ENCODE measurements around the gene UFC1.

The UFC1 gene

DNA sequence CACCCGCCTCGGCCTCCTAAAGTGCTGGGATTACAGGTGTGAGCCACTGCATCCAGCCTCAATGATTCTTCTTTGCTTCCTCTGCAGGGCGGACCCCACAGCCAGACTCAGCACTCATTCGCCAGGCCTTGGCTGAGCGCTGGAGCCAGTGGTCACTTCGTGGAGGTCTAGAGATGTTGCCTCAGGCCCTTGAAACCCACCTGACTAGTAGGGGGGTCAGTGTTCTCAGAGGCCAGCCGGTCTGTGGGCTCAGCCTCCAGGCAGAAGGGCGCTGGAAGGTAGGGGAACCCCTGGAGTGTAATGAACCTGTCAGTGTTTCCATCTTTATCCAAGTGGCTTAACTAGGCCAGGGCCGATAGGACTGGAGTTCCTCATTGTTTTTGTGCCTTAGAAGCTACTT, 15.1 kb downstream of the UFC1 start:
- no peak overlapping the region for H3K4me3 ChIP-seq
- TF ChIP-seq Cebpa-rat (IDR thresholded peaks at IDR 0.05): no peak
- H3K9ac ChIP-seq: peak overlapping the region in 1 of 11 experiments; percentile 17; a peak in 1 of 22 replicates
- no peaks in the 10 kb centered on the region for H3K27me3 ChIP-seq
- no peak overlapping the region for H3K27ac ChIP-seq
- H3K36me3 ChIP-seq: peaks cover 47 to 72% (median 62%) of the 10 kb centered on the region in 11 experiments
- H3K4me2 ChIP-seq: no peak overlapping the region
- H4K20me1 ChIP-seq: peaks cover 0 to 7% (median 0%) of the 10 kb centered on the region in 11 experiments; a peak in 2 of 22 replicates
- H3K9me3 ChIP-seq (replicated peaks in 1 of 11): no peaks in the 10 kb centered on the region
- peaks cover 23 to 43% (median 28%) of the 10 kb centered on the region in 10 experiments for H3K4me1 ChIP-seq

DNA sequence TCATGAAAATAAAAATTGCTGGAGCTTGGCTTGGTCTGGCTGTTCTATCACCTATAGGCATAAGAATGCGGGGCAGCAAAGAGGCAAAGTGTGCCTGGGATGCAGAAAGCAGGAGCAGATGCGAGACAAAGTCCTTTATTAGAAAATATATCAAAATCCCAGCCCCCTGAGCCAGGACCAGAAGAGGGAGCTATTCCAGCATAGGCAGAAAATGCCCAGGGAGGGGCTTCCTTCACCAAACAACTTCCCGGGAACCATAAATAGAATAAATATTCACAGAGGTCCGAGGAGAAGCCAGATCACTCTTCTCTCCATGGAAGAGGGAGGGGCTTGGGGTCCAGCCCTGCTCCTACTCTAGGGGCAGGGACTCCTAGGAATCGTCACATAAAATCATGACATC, 17.4 kb downstream of the UFC1 start:
- Histone ChIP-seq H3K4me2 (no peak overlapping the region), H3K4me1 (peaks cover 19 to 40% (median 26%) of the 10 kb centered on the region in 10 experiments), H3K9ac (peak overlapping the region in 3 of 11 experiments; percentile 24 to 37 (median 27); a peak in 2 of 22 replicates), H4K20me1 (peaks cover 0 to 7% (median 0%) of the 10 kb centered on the region in 11 experiments; a peak in 4 of 22 replicates), H3K4me3 (no peak overlapping the region), H3K27me3 (no peaks in the 10 kb centered on the region), H3K36me3 (peaks cover 59 to 83% (median 72%) of the 10 kb centered on the region in 11 experiments), H3K27ac (no peak overlapping the region; a peak in 1 of 22 replicates), H3K9me3 (replicated peaks in 1 of 11) (no peaks in the 10 kb centered on the region)
- TF ChIP-seq Cebpa-rat (IDR thresholded peaks at IDR 0.05): no peak

DNA sequence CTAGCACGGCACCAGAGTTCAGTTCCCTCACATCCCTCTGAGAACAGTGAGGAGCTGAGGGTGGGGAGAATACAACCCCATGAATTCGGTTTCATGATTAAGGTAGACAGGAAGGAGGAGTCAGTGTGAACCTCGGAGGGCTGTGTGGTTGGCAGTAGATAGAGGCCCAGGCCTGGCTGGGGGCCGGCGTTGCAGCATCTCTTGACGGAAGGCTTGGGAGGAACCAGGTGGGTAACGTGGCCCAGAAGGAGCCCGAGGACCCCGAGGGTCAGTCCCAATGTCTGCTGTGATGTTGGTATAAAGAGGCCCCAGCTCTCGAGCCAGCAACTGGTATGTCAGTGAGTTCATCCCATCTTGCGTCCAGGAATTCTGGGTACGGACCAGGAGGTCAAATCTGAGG, 17.9 kb downstream of the UFC1 start:
- Histone ChIP-seq H3K27ac (no peak overlapping the region; a peak in 1 of 22 replicates), H3K36me3 (peaks cover 59 to 83% (median 72%) of the 10 kb centered on the region in 11 experiments), H3K27me3 (no peaks in the 10 kb centered on the region), H3K4me2 (no peak overlapping the region), H3K9me3 (replicated peaks in 1 of 11) (no peaks in the 10 kb centered on the region), H3K4me3 (no peak overlapping the region), H4K20me1 (peaks cover 0 to 7% (median 0%) of the 10 kb centered on the region in 11 experiments; a peak in 4 of 22 replicates), H3K9ac (peak overlapping the region in 3 of 11 experiments; percentile 6 to 27 (median 24); a peak in 1 of 22 replicates), H3K4me1 (peaks cover 24 to 44% (median 31%) of the 10 kb centered on the region in 10 experiments)
- TF ChIP-seq Cebpa-rat (IDR thresholded peaks at IDR 0.05): no peak

DNA sequence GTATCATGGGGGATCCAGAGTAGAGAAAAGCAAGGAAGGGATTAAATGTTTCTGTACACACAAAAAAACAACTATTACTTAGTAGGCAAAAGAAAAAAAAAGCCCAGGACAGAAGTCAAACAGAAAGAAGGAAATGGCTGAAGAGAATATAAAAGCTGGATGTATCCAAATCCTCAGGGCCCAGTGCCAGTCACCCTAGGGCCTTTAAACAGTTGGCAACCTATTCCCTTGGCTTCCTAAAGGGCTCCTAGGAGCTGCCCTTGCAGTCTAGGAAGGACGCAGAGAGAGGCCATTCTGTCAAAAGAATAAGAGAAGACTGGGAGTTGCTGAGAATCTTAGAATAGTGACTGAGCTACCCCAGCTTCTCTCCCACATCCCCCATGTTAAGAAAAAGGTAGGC, 18.6 kb downstream of the UFC1 start:
- Histone ChIP-seq H3K4me1 (peaks cover 19 to 38% (median 25%) of the 10 kb centered on the region in 10 experiments), H3K9ac (peak overlapping the region in 3 of 11 experiments; percentile 6 to 39 (median 29); a peak in 3 of 22 replicates), H4K20me1 (peaks cover 0 to 7% (median 0%) of the 10 kb centered on the region in 11 experiments; a peak in 4 of 22 replicates), H3K4me3 (no peak overlapping the region), H3K27me3 (no peaks in the 10 kb centered on the region), H3K27ac (no peak overlapping the region), H3K9me3 (replicated peaks in 1 of 11) (no peaks in the 10 kb centered on the region), H3K36me3 (peaks cover 59 to 83% (median 72%) of the 10 kb centered on the region in 11 experiments), H3K4me2 (no peak overlapping the region)
- no peak for TF ChIP-seq Cebpa-rat (IDR thresholded peaks at IDR 0.05)

DNA sequence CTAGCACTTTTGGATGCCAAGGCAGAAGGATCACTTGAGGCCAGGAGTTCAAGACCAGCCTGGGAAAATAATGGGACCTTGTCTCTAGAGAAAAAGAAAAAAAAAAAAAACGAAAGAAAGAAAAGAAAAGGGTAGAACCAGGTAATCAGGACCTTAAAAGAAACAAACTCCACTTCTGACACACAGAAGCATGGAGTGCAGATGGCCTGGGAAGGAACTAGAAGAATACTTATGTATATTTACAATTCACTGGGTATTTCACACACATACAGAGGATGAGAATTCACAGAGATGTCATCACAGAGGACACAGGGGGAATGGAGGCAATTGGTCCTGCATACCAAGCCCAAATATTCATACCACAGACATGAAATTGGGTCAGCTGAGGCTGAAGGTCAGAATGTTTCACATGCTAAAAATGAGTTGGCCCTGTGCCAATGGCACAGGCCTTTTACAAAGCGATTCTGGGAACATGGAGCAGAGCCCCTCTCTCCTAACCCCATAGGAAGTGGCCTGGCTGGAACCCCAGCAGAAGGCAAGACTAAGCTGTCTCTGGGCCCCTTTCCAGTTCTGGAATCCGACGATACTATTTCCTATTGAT, 19.1 kb downstream of the UFC1 start:
- H3K36me3 ChIP-seq: peaks cover 59 to 81% (median 72%) of the 10 kb centered on the region in 11 experiments
- no peaks in the 10 kb centered on the region for H3K27me3 ChIP-seq
- H3K9me3 ChIP-seq (replicated peaks in 1 of 11): no peaks in the 10 kb centered on the region
- H3K27ac ChIP-seq: no peak overlapping the region
- H3K4me2 ChIP-seq: no peak overlapping the region
- peaks cover 0 to 7% (median 0%) of the 10 kb centered on the region in 11 experiments; a peak in 4 of 22 replicates for H4K20me1 ChIP-seq
- peak overlapping the region in 1 of 11 experiments; percentile 39; a peak in 1 of 22 replicates for H3K9ac ChIP-seq
- H3K4me3 ChIP-seq: no peak overlapping the region
- TF ChIP-seq Cebpa-rat (IDR thresholded peaks at IDR 0.05): no peak
- H3K4me1 ChIP-seq: peaks cover 18 to 36% (median 24%) of the 10 kb centered on the region in 10 experiments

DNA sequence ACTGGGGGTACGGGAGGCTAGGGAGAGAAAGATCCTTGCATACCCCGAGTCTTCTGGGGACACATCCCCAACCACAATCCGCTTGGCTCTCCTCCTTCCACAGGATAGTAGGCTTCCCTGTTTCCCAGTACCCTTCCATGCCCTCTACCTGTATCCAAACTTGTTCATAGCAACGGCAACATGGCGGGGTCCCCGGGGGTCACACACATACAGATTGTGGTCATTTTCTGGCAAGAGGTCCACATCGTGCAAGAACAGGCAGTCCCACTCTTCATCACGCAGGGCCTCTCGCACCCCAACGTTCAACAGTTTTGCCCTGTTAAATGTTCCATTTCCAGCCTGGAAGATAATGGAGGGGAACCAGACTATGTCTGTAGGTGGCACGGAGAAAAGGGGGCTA, 19.9 kb downstream of the UFC1 start:
- Histone ChIP-seq H3K4me1 (peaks cover 26 to 43% (median 31%) of the 10 kb centered on the region in 10 experiments), H3K4me2 (no peak overlapping the region), H3K27ac (no peak overlapping the region), H3K27me3 (no peaks in the 10 kb centered on the region), H3K36me3 (peaks cover 59 to 74% (median 70%) of the 10 kb centered on the region in 11 experiments), H3K9me3 (replicated peaks in 1 of 11) (no peaks in the 10 kb centered on the region), H3K9ac (no peak overlapping the region), H3K4me3 (no peak overlapping the region), H4K20me1 (peaks cover 0 to 7% (median 0%) of the 10 kb centered on the region in 11 experiments; a peak in 4 of 22 replicates)
- no peak for TF ChIP-seq Cebpa-rat (IDR thresholded peaks at IDR 0.05)

DNA sequence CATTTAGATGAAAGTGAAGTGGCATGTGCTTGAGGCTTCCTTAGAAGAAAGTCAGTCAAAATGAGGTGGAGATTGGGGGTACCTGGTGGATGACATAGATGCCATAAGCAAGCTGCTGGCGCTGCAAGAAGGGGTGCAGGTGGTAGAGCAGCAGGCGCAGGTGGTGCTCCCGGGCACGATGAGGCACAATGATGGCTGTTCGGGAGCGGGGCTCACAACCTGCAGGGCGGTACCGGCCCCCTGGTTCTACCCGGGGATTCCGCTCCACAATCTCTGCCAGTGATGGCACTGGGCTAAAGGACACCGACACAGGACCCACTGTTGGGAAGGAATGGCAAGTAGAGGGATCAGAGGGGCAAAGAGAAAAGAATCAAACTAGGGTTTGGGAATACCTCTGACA, 21.1 kb downstream of the UFC1 start:
- no peak for TF ChIP-seq Cebpa-rat (IDR thresholded peaks at IDR 0.05)

DNA sequence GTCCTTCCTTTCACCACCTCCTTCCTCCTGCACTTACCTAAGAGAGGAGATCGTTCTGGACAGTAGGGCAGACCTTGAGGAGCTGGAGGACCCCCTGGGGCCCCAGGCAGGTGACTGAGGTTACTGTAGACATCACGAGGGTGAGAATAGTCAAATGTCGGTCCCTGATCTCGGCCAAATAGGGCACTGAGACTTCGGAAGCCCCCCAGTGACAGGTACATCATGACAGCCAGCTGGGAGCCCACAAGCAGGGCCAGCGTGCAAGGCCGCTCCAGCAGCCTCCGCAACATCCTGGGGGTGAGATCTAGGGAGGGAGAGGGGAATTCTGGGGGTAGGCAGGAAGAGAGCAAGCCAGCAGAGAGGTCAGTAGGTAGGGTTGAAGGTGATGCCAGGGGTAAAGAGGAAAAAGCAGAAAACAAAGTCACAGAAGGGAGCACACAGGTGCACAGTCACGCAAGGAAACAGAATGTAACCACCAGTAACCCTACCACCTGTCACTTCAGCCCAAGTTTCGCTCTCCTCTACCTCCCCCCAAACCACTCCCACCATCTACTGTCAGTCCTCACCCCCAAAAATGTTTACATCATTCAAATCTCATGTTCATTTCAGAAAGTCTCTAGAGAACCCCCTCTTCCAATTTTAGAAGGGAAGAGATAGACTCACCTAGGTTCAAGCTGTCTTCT, 22.1 kb downstream of the UFC1 start:
- Histone ChIP-seq H3K36me3 (peaks cover 48 to 53% (median 51%) of the 10 kb centered on the region in 11 experiments), H4K20me1 (peaks cover 0 to 7% (median 0%) of the 10 kb centered on the region in 11 experiments; a peak in 3 of 22 replicates), H3K4me1 (peaks cover 40 to 60% (median 49%) of the 10 kb centered on the region in 10 experiments), H3K9ac (peak overlapping the region; percentile 81 to 94 (median 86); a peak in 20 of 22 replicates), H3K27me3 (no peaks in the 10 kb centered on the region), H3K9me3 (replicated peaks in 1 of 11) (no peaks in the 10 kb centered on the region), H3K4me2 (peak overlapping the region; percentile 85 to 99 (median 98)), H3K27ac (peak overlapping the region in 3 of 11 experiments; percentile 79 to 87 (median 85); a peak in 1 of 22 replicates), H3K4me3 (peak overlapping the region; percentile 78 to 92 (median 84); a peak in 19 of 20 replicates)
- no peak for TF ChIP-seq Cebpa-rat (IDR thresholded peaks at IDR 0.05)

More for the DNA sequence above, 21.1 kb downstream of the UFC1 start:
- Histone ChIP-seq H3K36me3 (peaks cover 55 to 62% (median 58%) of the 10 kb centered on the region in 11 experiments), H3K9me3 (replicated peaks in 1 of 11) (no peaks in the 10 kb centered on the region), H3K4me1 (peaks cover 36 to 50% (median 42%) of the 10 kb centered on the region in 10 experiments), H4K20me1 (peaks cover 0 to 7% (median 0%) of the 10 kb centered on the region in 11 experiments; a peak in 3 of 22 replicates), H3K27me3 (no peaks in the 10 kb centered on the region), H3K27ac (no peak overlapping the region), H3K4me2 (peak overlapping the region in 2 of 11 experiments; percentile 5 to 97; a peak in 1 of 22 replicates), H3K4me3 (no peak overlapping the region), H3K9ac (no peak overlapping the region; a peak in 1 of 22 replicates)
